GM12891 (cell line): Measurements from ENCODE around the gene FNDC10.

ENCODE experiments used
- POLR2A ChIP-seq: IDR thresholded peaks from 2 replicates; pipeline ENCODE4 v1.6.1; 2011; ENCODE audit warnings: low read depth, low read length, control low read depth
- POLR2AphosphoS5 ChIP-seq: IDR thresholded peaks from 2 replicates; pipeline ENCODE4 v1.6.1; 2011; ENCODE audit warnings: low read depth, low read length, control low read depth
- TAF1 ChIP-seq: IDR thresholded peaks from 2 replicates; pipeline ENCODE4 v1.6.1; 2011; ENCODE audit warnings: low read depth, low read length, control low read depth

- TF ChIP-seq POLR2A (no peak), TAF1 (no peak), POLR2AphosphoS5 (no peak)
These were observed 26.5 kb upstream of the FNDC10 start for GRCh38 chr1:1626207-1627141.
